Measurements from ENCODE around the gene ASGR2. TPM values are rescaled to one million over a fixed set of nuclear protein-coding genes. Genes with fewer than 3 reads are reported as not detected.
"Not testable (repeated sequence)": the region's sequence is repeated elsewhere in the genome, so short reads cannot be mapped to it uniquely, and the experiment has no call there.

ASGR2 gene, protein sequence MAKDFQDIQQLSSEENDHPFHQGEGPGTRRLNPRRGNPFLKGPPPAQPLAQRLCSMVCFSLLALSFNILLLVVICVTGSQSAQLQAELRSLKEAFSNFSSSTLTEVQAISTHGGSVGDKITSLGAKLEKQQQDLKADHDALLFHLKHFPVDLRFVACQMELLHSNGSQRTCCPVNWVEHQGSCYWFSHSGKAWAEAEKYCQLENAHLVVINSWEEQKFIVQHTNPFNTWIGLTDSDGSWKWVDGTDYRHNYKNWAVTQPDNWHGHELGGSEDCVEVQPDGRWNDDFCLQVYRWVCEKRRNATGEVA
- not detected in 2 replicates for total RNA-seq (2014; rRNA removed; shearing (Covaris generic); ENCODE audit: low replicate concordance)

- no peak within 1 kb of the TSS for H3K9ac ChIP-seq (ENCODE audit: low read length)
Observed at GRCh38 chr17:7114241-7114874, at the start of gene ASGR2. Gene ASGR2 (minus strand): TSS chr17:7114822. CDS start chr17:7114240, 582 bp downstream.

GRCh38 chr17:7159571-7159970 lies 44.9 kb upstream of the ASGR2 start:
- H3K36me3 ChIP-seq (ENCODE audit: insufficient read depth, low read length); H3K4me2 ChIP-seq (ENCODE audit: low read depth, low read length, poor library complexity, severe bottlenecking); H3K27ac ChIP-seq (ENCODE audit: low read length); DNase-seq; H3K9me3 ChIP-seq (ENCODE audit: low read length); H3K9ac ChIP-seq (ENCODE audit: low read length); H3K4me3 ChIP-seq (ENCODE audit: low read length); H3K27me3 ChIP-seq (ENCODE audit: low read length); H3K79me2 ChIP-seq (ENCODE audit: low read length); H3K4me1 ChIP-seq (ENCODE audit: low read length); H2AFZ ChIP-seq (ENCODE audit: low read length); H3K9me2 ChIP-seq (replicated peaks; ENCODE audit: insufficient read depth, low read length); H4K20me1 ChIP-seq (ENCODE audit: insufficient read depth, low read depth, low read length): not testable (repeated sequence)

More at GRCh38 chr17:7114241-7114874, at the start of gene ASGR2:
- DNase-seq, result no peak
- Histone ChIP-seq H3K4me2 (ENCODE audit: low read depth, low read length, poor library complexity, severe bottlenecking) (no peak within 1 kb of the TSS), H3K9me3 (ENCODE audit: low read length) (no peaks in the 10 kb centered on the region), H3K36me3 (ENCODE audit: insufficient read depth, low read length) (no peaks in the 10 kb centered on the region), H3K4me1 (ENCODE audit: low read length) (no peaks in the 10 kb centered on the region), H2AFZ (ENCODE audit: low read length) (no peak within 1 kb of the TSS), H3K79me2 (ENCODE audit: low read length) (no peaks in the 10 kb centered on the region), H3K27ac (ENCODE audit: low read length) (no peak within 1 kb of the TSS), H4K20me1 (ENCODE audit: insufficient read depth, low read depth, low read length) (no peaks in the 10 kb centered on the region), H3K9me2 (replicated peaks; ENCODE audit: insufficient read depth, low read length) (no peaks in the 10 kb centered on the region), H3K4me3 (ENCODE audit: low read length) (no peak within 1 kb of the TSS), H3K27me3 (ENCODE audit: low read length) (no peaks in the 10 kb centered on the region)

- not testable (repeated sequence) for H3K36me3 ChIP-seq (ENCODE audit: insufficient read depth, low read length); H3K27ac ChIP-seq (ENCODE audit: low read length); H3K9me3 ChIP-seq (ENCODE audit: low read length); H3K9ac ChIP-seq (ENCODE audit: low read length); H2AFZ ChIP-seq (ENCODE audit: low read length); H3K4me1 ChIP-seq (ENCODE audit: low read length); H3K79me2 ChIP-seq (ENCODE audit: low read length); H3K9me2 ChIP-seq (replicated peaks; ENCODE audit: insufficient read depth, low read length); H3K4me3 ChIP-seq (ENCODE audit: low read length); DNase-seq; H4K20me1 ChIP-seq (ENCODE audit: insufficient read depth, low read depth, low read length); H3K4me2 ChIP-seq (ENCODE audit: low read depth, low read length, poor library complexity, severe bottlenecking); H3K27me3 ChIP-seq (ENCODE audit: low read length)
Observed at GRCh38 chr17:7158424-7158823, 43.8 kb upstream of the ASGR2 start.

- H3K79me2 ChIP-seq (ENCODE audit: low read length), result no peaks in the 10 kb centered on the region
- no peaks in the 10 kb centered on the region for H3K27me3 ChIP-seq (ENCODE audit: low read length)
- DNase-seq, result no peak
- no peaks in the 10 kb centered on the region for H3K9me2 ChIP-seq (replicated peaks; ENCODE audit: insufficient read depth, low read length)
- H3K4me2 ChIP-seq (ENCODE audit: low read depth, low read length, poor library complexity, severe bottlenecking), result no peak overlapping the region
- H2AFZ ChIP-seq (ENCODE audit: low read length), result no peak overlapping the region
- H3K4me3 ChIP-seq (ENCODE audit: low read length), result no peak overlapping the region
- no peaks in the 10 kb centered on the region for H3K36me3 ChIP-seq (ENCODE audit: insufficient read depth, low read length)
- no peak overlapping the region for H3K27ac ChIP-seq (ENCODE audit: low read length)
- no peak overlapping the region for H3K9ac ChIP-seq (ENCODE audit: low read length)
- no peaks in the 10 kb centered on the region for H4K20me1 ChIP-seq (ENCODE audit: insufficient read depth, low read depth, low read length)
- H3K9me3 ChIP-seq (ENCODE audit: low read length), result no peaks in the 10 kb centered on the region
- H3K4me1 ChIP-seq (ENCODE audit: low read length), result peaks cover 3% of the 10 kb centered on the region; the same call in 1 of the 2 replicates
Observed at GRCh38 chr17:7156342-7156940, 41.8 kb upstream of the ASGR2 start.

GRCh38 chr17:7147772-7148171 lies 33.1 kb upstream of the ASGR2 start:
- H3K4me1 ChIP-seq (ENCODE audit: low read length), result no peaks in the 10 kb centered on the region
- H3K4me2 ChIP-seq (ENCODE audit: low read depth, low read length, poor library complexity, severe bottlenecking), result no peak overlapping the region
- no peak overlapping the region for H2AFZ ChIP-seq (ENCODE audit: low read length)
- H3K9me2 ChIP-seq (replicated peaks; ENCODE audit: insufficient read depth, low read length), result no peaks in the 10 kb centered on the region
- H3K36me3 ChIP-seq (ENCODE audit: insufficient read depth, low read length), result no peaks in the 10 kb centered on the region
- no peaks in the 10 kb centered on the region for H3K79me2 ChIP-seq (ENCODE audit: low read length)
- H3K27ac ChIP-seq (ENCODE audit: low read length), result no peak overlapping the region
- no peak overlapping the region for H3K9ac ChIP-seq (ENCODE audit: low read length)
- no peaks in the 10 kb centered on the region for H4K20me1 ChIP-seq (ENCODE audit: insufficient read depth, low read depth, low read length)
- H3K27me3 ChIP-seq (ENCODE audit: low read length), result no peaks in the 10 kb centered on the region
- H3K4me3 ChIP-seq (ENCODE audit: low read length), result no peak overlapping the region
- H3K9me3 ChIP-seq (ENCODE audit: low read length), result no peaks in the 10 kb centered on the region
- peak; percentile 54 for DNase-seq

GRCh38 chr17:7146115-7146514 lies 31.5 kb upstream of the ASGR2 start:
- Histone ChIP-seq H4K20me1 (ENCODE audit: insufficient read depth, low read depth, low read length) (no peaks in the 10 kb centered on the region), H3K9me3 (ENCODE audit: low read length) (no peaks in the 10 kb centered on the region), H2AFZ (ENCODE audit: low read length) (no peak overlapping the region), H3K9ac (ENCODE audit: low read length) (no peak overlapping the region), H3K4me2 (ENCODE audit: low read depth, low read length, poor library complexity, severe bottlenecking) (no peak overlapping the region), H3K9me2 (replicated peaks; ENCODE audit: insufficient read depth, low read length) (no peaks in the 10 kb centered on the region), H3K36me3 (ENCODE audit: insufficient read depth, low read length) (no peaks in the 10 kb centered on the region), H3K79me2 (ENCODE audit: low read length) (no peaks in the 10 kb centered on the region), H3K27ac (ENCODE audit: low read length) (no peak overlapping the region), H3K4me1 (ENCODE audit: low read length) (no peaks in the 10 kb centered on the region), H3K27me3 (ENCODE audit: low read length) (no peaks in the 10 kb centered on the region), H3K4me3 (ENCODE audit: low read length) (no peak overlapping the region)
- DNase-seq, result no peak

DNA sequence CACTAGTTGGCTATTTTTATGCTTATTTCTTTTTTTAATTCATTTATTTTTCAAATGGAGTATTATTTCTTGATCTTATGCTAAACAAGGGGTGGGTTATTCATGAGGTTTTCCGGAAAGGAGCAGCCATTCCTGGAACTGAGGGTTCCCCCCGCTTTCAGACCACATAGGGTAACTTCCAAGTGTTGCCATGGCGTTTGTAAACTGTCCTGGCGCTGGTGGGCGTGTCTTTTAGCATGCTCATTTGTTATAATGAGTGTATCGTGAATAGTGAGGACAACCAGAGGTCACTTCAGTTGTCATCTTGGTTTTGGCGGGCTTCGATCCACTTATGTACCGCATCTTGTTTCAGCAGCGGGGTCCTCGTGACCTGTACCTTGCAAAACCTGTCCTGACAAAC lies 29.6 kb upstream of the ASGR2 start:
- H3K9me3 ChIP-seq (ENCODE audit: low read length), result no peaks in the 10 kb centered on the region
- H3K4me1 ChIP-seq (ENCODE audit: low read length), result no peaks in the 10 kb centered on the region
- H3K27ac ChIP-seq (ENCODE audit: low read length), result no peak overlapping the region
- no peak overlapping the region for H3K9ac ChIP-seq (ENCODE audit: low read length)
- H3K9me2 ChIP-seq (replicated peaks; ENCODE audit: insufficient read depth, low read length), result no peaks in the 10 kb centered on the region
- no peak for DNase-seq
- H2AFZ ChIP-seq (ENCODE audit: low read length), result no peak overlapping the region
- no peak overlapping the region for H3K4me3 ChIP-seq (ENCODE audit: low read length)
- H4K20me1 ChIP-seq (ENCODE audit: insufficient read depth, low read depth, low read length), result no peaks in the 10 kb centered on the region
- no peak overlapping the region for H3K4me2 ChIP-seq (ENCODE audit: low read depth, low read length, poor library complexity, severe bottlenecking)
- no peaks in the 10 kb centered on the region for H3K27me3 ChIP-seq (ENCODE audit: low read length)
- H3K36me3 ChIP-seq (ENCODE audit: insufficient read depth, low read length), result no peaks in the 10 kb centered on the region
- no peaks in the 10 kb centered on the region for H3K79me2 ChIP-seq (ENCODE audit: low read length)

DNA sequence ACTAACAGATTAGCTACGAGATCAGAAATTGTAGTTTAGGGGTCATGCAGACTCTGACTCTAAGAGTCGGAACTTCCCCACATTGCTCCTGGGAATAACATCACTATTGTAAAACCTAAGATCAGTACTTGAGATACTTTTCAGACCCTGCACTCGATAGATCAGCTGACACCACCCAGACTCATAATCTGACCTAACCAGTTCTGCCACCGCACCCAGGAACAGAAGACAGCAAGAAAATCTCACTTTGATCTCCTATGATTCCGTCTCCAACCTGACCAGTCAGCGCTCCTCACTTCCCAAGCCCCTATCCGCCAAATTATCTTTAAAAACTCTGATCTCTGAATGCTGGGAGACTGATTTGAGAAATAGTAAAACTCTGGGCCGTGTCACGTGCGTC lies 27.2 kb upstream of the ASGR2 start:
- DNase-seq, result no peak
- Histone ChIP-seq H3K36me3 (ENCODE audit: insufficient read depth, low read length) (no peaks in the 10 kb centered on the region), H3K9me3 (ENCODE audit: low read length) (no peaks in the 10 kb centered on the region), H2AFZ (ENCODE audit: low read length) (no peak overlapping the region), H3K4me1 (ENCODE audit: low read length) (no peaks in the 10 kb centered on the region), H3K27ac (ENCODE audit: low read length) (no peak overlapping the region), H3K4me3 (ENCODE audit: low read length) (no peak overlapping the region), H3K27me3 (ENCODE audit: low read length) (no peaks in the 10 kb centered on the region), H3K79me2 (ENCODE audit: low read length) (no peaks in the 10 kb centered on the region), H4K20me1 (ENCODE audit: insufficient read depth, low read depth, low read length) (no peaks in the 10 kb centered on the region), H3K4me2 (ENCODE audit: low read depth, low read length, poor library complexity, severe bottlenecking) (no peak overlapping the region), H3K9me2 (replicated peaks; ENCODE audit: insufficient read depth, low read length) (no peaks in the 10 kb centered on the region), H3K9ac (ENCODE audit: low read length) (no peak overlapping the region)
